Fibroblast of lung (primary cell): Measurements from ENCODE around the gene EDC4. TPM values are rescaled to one million over a fixed set of nuclear protein-coding genes. Genes with fewer than 3 reads are reported as not detected.

Source experiments
- DNase-seq, 2 donors: peaks; one replicate each; pipeline versions ENCODE4 v3.0.0 to v3.0.0-alpha.2; 2010; ENCODE audit warnings: low read depth in 2 of 2
- H2AFZ ChIP-seq: 2 replicates; pipeline ENCODE4 v1.5.1; 2012; ENCODE audit warnings: low read length, control low read depth, inconsistent platforms
- H3K27ac ChIP-seq: 2 replicates; pipeline ENCODE4 v1.5.1; 2011; ENCODE audit warnings: low read length, control low read depth; ENCODE audit not compliant: insufficient read depth
- H3K27me3 ChIP-seq: 2 replicates; pipeline ENCODE4 v1.5.1; 2011; ENCODE audit warnings: mild to moderate bottlenecking, low read length; ENCODE audit not compliant: control insufficient read depth, insufficient read depth
- H3K36me3 ChIP-seq: 2 replicates; pipeline ENCODE4 v1.5.1; 2011; ENCODE audit warnings: low read length; ENCODE audit not compliant: control insufficient read depth, insufficient read depth
- H3K4me1 ChIP-seq: 2 replicates; pipeline ENCODE4 v1.5.1; 2011; ENCODE audit warnings: low read length; ENCODE audit not compliant: control insufficient read depth, insufficient read depth; ENCODE audit errors: extremely low read depth
- H3K4me2 ChIP-seq: 2 replicates; pipeline ENCODE4 v1.5.1; 2011; ENCODE audit warnings: low read length, control low read depth; ENCODE audit not compliant: insufficient read depth; ENCODE audit errors: extremely low read depth
- H3K4me3 ChIP-seq, 4 experiments: fragments of 200-600 bp in 1 of 4; sonication (generic) in 1 of 4; replicated peaks in 1 of 4; 2 replicates each; pipeline ENCODE4 v1.5.1; 2011 to 2016; ENCODE audit warnings: low read length in 4 of 4, low read depth in 3 of 4, mild to moderate bottlenecking in 3 of 4, control low read depth in 2 of 4, inconsistent platforms in 1 of 4, mixed read lengths in 1 of 4; ENCODE audit not compliant: insufficient read depth in 1 of 4; ENCODE audit errors: control extremely low read depth in 1 of 4
- H3K79me2 ChIP-seq: 2 replicates; pipeline ENCODE4 v1.5.1; 2012; ENCODE audit warnings: mild to moderate bottlenecking, low read length, inconsistent platforms; ENCODE audit not compliant: control insufficient read depth, insufficient read depth
- H3K9ac ChIP-seq: 2 replicates; pipeline ENCODE4 v1.5.1; 2011; ENCODE audit warnings: mild to moderate bottlenecking, low read length, control low read depth; ENCODE audit not compliant: insufficient read depth
- H3K9me3 ChIP-seq: 2 replicates; pipeline ENCODE4 v1.5.1; 2012; ENCODE audit warnings: low read depth, low read length; ENCODE audit not compliant: control insufficient read depth, insufficient read depth
- H4K20me1 ChIP-seq: 2 replicates; pipeline ENCODE4 v1.5.1; 2011; ENCODE audit warnings: low read length; ENCODE audit not compliant: control insufficient read depth, insufficient read depth; ENCODE audit errors: extremely low read depth
- EZH2 ChIP-seq: IDR thresholded peaks from 2 replicates; pipeline ENCODE4 v1.5.1; 2012; ENCODE audit warnings: low read length, control low read depth, mild to moderate bottlenecking; ENCODE audit errors: missing control alignments
- polyA minus RNA-seq: library from RNA; depleted of rRNA, polyadenylated mRNA; stranded (reverse); fragments of >200 nt; gene quantifications from 2 replicates; pipeline ENCODE4 v1.2.3, GENCODE V29; 2011; ENCODE audit warnings: low replicate concordance
- polyA plus RNA-seq, 2 donors: library from polyadenylated mRNA; depleted of rRNA in 1 of 2; stranded (reverse) in 1 of 2; unstranded in 1 of 2; fragments of >200 nt; gene quantifications; 2 replicates each; pipeline ENCODE4 v1.2.1, GENCODE V29; 2011 to 2012; ENCODE audit warnings: missing spikeins in 1 of 2
- total RNA-seq: library from RNA; depleted of rRNA; stranded (reverse); fragments of >200 nt; gene quantifications from 2 replicates; pipeline ENCODE4 v1.2.1, GENCODE V29; 2014
- TF ChIP-seq, protein P1 (sequence below), 2 donors: IDR thresholded peaks in 1 of 2; conservative IDR thresholded peaks in 1 of 2; 1 replicate in 1 of 2; 2 replicates in 1 of 2; pipeline ENCODE4 v1.5.1; 2011 to 2012; ENCODE audit warnings: low read length in 2 of 2, control low read depth in 1 of 2, inconsistent platforms in 1 of 2, low read depth in 1 of 2, mild to moderate bottlenecking in 1 of 2

EDC4 gene, protein sequence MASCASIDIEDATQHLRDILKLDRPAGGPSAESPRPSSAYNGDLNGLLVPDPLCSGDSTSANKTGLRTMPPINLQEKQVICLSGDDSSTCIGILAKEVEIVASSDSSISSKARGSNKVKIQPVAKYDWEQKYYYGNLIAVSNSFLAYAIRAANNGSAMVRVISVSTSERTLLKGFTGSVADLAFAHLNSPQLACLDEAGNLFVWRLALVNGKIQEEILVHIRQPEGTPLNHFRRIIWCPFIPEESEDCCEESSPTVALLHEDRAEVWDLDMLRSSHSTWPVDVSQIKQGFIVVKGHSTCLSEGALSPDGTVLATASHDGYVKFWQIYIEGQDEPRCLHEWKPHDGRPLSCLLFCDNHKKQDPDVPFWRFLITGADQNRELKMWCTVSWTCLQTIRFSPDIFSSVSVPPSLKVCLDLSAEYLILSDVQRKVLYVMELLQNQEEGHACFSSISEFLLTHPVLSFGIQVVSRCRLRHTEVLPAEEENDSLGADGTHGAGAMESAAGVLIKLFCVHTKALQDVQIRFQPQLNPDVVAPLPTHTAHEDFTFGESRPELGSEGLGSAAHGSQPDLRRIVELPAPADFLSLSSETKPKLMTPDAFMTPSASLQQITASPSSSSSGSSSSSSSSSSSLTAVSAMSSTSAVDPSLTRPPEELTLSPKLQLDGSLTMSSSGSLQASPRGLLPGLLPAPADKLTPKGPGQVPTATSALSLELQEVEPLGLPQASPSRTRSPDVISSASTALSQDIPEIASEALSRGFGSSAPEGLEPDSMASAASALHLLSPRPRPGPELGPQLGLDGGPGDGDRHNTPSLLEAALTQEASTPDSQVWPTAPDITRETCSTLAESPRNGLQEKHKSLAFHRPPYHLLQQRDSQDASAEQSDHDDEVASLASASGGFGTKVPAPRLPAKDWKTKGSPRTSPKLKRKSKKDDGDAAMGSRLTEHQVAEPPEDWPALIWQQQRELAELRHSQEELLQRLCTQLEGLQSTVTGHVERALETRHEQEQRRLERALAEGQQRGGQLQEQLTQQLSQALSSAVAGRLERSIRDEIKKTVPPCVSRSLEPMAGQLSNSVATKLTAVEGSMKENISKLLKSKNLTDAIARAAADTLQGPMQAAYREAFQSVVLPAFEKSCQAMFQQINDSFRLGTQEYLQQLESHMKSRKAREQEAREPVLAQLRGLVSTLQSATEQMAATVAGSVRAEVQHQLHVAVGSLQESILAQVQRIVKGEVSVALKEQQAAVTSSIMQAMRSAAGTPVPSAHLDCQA (N-terminal part only)
- total RNA-seq = 38.0 and 49.4 TPM in 2 replicates
- polyA plus RNA-seq = 27.4 and 35.0 TPM in 2 replicates
- 25.6 and 41.0 TPM in 2 replicates for polyA plus RNA-seq (2012)
- polyA minus RNA-seq = 195 and 406 TPM in 2 replicates

DNA sequence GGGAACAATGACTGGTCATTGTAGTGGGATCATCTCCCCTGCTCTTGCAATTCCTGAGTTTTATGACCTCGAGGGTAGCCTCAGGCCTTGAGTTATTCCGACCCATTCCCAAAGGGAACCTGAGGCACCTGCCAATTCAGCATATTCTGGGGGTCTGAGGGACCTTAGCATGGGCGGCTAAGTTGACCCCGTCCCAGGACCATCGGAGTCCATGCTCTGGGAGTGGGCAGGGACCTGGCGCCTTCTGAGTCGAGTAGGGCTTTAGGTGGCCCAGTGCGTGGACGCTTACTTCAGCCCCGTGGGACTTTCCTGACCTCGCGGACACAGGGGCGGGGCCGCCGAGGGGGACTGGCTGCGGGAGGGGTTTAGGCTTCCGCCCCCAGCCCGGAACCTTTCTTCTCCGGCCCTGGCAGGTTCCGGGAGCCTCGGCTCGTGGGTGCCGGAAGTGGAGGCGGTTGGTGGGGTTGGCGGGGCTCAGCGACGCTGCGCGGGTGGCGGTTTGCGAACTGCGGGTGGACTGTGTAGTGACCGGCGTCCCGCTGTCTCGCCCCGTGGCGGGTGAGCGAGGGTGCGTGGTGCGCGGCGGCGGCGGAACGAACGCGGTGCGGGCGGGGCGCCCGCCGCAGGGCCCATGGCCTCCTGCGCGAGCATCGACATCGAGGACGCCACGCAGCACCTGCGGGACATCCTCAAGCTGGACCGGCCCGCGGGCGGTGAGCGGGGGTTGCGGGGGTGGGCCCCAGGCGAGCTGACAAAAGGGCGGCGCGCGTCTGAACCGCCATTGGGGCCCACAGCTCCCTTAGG is at the start of gene EDC4:
TSS of gene EDC4 (plus strand) at position 422 of the 804 bp plus-strand sequence. CDS start at position 632, 210 bp downstream.
- peak within 1 kb of the TSS; percentile 85 for H3K27ac ChIP-seq
- H4K20me1 ChIP-seq = no peaks in the 10 kb centered on the region
- peak within 1 kb of the TSS; percentile 90 to 96 (median 95) for H3K4me3 ChIP-seq
- no peaks in the 10 kb centered on the region for H3K27me3 ChIP-seq
- peaks cover 22% of the 10 kb centered on the region for H3K36me3 ChIP-seq
- H3K79me2 ChIP-seq = peaks cover 40% of the 10 kb centered on the region
- TF ChIP-seq, protein P1, sequence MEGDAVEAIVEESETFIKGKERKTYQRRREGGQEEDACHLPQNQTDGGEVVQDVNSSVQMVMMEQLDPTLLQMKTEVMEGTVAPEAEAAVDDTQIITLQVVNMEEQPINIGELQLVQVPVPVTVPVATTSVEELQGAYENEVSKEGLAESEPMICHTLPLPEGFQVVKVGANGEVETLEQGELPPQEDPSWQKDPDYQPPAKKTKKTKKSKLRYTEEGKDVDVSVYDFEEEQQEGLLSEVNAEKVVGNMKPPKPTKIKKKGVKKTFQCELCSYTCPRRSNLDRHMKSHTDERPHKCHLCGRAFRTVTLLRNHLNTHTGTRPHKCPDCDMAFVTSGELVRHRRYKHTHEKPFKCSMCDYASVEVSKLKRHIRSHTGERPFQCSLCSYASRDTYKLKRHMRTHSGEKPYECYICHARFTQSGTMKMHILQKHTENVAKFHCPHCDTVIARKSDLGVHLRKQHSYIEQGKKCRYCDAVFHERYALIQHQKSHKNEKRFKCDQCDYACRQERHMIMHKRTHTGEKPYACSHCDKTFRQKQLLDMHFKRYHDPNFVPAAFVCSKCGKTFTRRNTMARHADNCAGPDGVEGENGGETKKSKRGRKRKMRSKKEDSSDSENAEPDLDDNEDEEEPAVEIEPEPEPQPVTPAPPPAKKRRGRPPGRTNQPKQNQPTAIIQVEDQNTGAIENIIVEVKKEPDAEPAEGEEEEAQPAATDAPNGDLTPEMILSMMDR (conservative IDR thresholded peaks at IDR 0.05 in 1 of 2, IDR thresholded peaks at IDR 0.05 in 1 of 2; ENCODE audit: low read depth in 1 of 2, low read length in 2 of 2) = no peak
- no peak for TF ChIP-seq EZH2
- no peaks in the 10 kb centered on the region for H3K9me3 ChIP-seq
- DNase-seq = peak; percentile 79 to 80
- peak within 1 kb of the TSS; percentile 98 for H3K4me2 ChIP-seq
- peak within 1 kb of the TSS; percentile 79 for H2AFZ ChIP-seq
- H3K4me1 ChIP-seq = no peaks in the 10 kb centered on the region
- peak within 1 kb of the TSS; percentile 85 for H3K9ac ChIP-seq

DNA sequence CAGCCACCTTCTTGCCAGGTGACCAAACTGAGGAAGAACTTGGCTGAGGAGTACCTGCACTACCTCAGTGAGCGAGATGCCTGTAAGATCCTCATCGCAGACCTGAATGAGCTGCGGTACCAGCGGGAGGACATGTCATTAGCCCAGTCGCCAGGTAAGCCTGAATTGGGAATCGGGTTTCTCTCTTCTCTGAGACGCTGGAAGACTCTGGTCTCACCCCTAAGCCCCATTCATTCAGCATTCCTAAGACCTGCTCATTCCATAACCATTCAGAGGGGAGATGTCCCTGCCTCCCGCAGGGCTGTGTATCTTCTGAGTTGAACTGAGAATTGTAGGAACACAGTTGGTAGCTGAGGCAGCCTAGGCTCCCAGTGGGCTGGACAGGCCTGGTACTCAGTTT is 47.7 kb upstream of the EDC4 start:
- Histone ChIP-seq H3K4me3 (no peak overlapping the region), H2AFZ (no peak overlapping the region), H3K36me3 (peaks cover 19% of the 10 kb centered on the region), H3K9me3 (no peaks in the 10 kb centered on the region), H3K9ac (no peak overlapping the region), H3K79me2 (no peaks in the 10 kb centered on the region), H3K4me2 (no peak overlapping the region), H4K20me1 (no peaks in the 10 kb centered on the region), H3K4me1 (no peaks in the 10 kb centered on the region), H3K27ac (no peak overlapping the region), H3K27me3 (no peaks in the 10 kb centered on the region)
- DNase-seq = no peak
- TF ChIP-seq, protein P1 (conservative IDR thresholded peaks at IDR 0.05 in 1 of 2, IDR thresholded peaks at IDR 0.05 in 1 of 2; ENCODE audit: low read depth in 1 of 2, low read length in 2 of 2) = no peak
- TF ChIP-seq EZH2 = no peak
